ENCODE results near the gene PCARE.

The PCARE gene

DNA sequence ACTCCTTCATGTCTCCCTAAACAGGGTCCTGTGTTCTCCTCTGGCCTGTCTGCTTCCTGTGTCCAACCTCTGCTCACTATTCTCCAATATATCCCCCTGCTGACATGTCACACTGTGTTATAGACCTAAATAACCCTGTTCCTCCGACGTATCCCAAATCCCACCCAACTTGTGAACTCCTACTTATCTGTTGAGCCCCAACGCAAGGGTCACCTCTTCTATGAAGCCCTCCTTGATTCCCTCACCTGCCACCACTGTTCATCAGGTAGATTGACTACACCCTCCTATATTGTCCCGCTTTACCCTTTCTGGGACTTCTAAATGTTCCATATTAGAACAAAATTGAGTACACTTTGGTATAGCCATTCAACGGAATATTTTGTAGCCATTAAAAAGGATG, 42.1 kb downstream of the PCARE start:
- DNase-seq = no peak

DNA sequence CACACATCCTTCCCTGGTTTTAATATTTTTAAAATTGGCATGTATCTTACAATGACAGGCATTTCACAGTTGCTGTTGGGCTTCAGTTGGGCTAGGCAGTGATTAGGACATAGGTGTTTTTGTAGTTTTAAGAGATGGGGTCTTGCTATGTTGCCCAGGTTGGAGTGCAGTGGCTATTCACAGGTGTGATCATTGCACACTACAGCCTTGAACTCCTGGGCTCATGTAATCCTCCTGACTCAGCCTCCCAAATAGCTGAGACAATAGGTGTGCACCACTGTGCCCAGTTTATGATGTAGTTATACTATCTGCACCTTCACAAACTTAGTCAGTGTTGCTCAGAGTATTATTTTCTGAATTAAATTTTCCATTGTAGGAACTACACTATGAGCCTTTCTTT, 43.3 kb downstream of the PCARE start:
- no peak for DNase-seq

DNA sequence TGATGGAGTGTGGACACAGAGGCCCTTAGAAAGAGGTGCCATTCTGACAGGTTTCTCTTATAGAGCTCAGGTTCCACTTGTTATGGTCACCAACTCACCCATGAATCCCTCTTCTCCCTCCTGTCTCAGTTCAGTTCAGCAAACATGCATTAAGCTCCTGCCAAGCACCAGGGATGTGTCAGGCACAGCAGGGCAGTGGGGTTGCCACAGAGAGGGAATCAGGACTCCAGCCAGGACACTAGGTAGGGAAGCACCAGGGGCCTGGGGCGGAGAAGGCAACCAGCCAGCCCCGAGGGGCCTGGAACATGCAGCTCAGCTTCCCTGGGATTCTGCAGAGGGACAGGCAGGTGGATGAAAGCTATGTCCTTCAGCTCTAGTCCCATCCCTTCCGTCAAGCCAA, 48.6 kb downstream of the PCARE start:
- DNase-seq = no peak

DNA sequence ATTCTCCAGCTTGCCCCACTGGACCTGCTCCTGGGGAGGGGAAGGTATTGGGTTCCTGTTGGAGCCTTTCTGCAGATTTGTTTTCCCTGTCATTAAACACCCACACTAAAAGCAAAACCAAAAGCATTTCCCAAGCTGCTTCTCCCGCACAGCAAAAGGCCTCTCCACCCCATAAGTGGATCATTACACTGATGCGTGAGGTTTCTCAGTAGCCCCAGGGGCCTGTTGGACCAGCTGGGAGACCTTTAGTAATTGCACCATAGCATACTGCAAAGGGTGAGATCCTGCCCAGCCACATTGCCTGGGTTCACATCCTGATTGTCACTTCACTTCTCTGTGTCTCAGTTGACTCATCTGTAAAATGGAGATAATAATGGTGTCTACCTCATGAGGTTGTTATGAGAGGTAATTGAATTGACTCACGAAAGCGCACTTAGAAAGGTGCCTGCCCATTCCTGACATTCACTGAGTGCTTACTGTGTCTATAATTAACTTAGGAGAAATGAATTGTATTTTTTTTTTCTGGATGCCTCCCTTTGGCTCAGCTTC, 49.4 kb downstream of the PCARE start:
- no peak for DNase-seq

DNA sequence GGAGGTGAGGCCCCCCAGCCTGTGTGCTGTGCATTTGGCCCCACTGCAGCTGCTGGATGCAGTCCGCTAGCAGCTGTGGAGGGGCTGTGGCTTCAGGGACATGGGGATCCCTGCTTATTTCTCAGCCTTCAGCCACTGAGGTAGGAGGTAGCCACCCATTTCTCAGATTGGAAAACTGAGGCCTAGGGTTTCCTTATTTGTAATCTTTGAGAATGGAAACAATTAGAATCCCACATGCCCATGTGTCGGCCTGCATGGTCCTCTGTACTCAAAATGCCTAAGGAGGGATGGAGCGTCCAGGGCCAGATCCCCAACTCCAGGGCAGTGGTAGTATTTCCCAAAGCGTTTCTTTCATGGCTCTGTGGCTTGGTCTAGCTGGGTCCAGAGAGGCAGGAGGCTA, 51.1 kb downstream of the PCARE start:
- no peak for DNase-seq

DNA sequence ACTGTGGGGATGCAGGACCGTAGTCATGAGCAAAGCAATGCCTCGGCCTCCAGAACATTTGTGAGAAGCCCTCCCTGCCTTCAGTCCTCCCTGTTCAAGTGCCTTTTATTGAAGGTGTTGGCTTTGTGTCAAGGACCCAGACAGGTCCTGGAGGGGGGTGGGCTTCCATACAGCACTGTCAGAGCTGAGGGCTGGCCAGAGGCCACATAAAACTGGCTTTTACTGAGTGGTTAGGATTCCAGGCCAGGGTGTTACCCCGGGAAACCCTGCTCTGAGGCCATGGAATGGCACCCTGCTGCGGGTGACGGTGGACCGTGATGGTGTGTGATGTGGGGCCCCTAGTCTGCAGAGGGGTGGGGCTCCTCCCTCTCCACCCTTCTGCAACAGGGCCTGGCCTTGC, 51.6 kb downstream of the PCARE start:
- DNase-seq = no peak

DNA sequence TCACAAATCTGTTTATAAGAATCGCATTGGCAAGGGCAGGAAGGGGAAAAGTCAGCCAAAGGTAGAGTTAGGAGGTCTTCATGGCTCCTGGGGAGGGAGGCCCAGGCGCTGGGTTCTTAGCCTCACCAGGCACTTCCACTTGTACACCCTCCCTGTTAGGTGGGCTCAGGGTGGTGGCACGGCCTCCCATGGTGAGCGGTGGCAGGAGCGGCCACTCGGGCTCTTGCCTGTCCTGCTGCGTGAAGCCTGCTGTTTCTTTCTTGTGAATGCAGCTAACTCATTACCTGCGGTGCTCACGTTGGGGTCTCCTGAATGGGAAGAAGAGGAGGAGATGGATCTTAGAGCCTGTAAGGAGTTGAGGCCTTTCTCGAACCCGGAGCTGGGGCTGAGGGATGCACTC, 52.4 kb downstream of the PCARE start:
- no peak for DNase-seq

DNA sequence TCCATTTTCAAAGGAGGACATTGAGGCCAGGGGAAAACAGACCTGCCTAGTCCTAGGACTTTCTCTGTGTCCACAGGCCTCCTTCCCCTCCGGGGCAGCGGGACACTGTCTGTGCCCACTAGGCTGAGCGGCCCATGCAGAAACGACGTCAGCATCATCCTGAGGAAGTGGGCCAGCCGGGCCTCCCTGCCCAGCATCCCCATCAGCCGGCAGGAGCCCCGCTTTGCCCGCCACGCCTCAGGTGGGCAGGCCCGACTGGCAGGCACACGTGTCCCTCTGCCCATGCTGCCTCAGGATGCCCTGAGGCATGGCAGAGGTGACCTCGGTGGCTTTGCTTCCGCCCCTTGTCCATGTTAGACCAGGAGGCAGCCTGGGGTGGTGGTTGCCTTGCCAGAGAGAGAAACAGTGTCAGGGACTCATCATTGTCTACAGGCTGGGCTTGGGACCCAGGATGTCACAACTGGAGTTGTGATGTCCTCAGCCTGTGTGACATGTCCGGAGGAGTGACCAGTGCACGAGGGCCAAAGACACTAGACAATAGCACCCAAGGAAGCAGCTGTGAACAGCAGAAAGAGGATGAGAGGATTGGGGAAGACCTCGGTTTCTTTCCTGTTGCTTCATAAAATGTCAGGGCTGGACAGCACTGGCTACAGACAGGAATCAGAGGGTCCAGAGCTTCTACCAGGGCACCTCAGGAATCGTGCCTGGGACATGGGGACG, 56.4 kb downstream of the PCARE start:
- DNase-seq = no peak

DNA sequence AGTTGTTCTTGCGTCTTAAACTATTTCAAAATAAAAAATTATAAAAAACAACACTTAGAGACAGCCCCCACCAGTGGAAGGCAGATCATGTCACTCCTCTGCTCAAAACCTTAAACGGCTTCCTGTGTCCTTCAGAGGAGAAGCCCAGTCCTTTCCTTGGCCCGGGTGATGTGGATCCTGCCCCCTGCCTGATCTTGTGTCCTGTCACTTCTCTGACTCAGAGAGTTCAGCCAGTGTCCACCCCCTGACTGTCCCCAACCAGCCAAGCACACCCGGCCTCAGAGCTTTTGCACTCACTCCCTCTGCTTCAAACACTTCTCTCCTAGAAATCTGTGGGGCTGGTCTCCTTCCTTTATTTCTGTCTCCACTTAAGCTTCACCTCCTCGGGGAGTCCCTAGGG, 57.8 kb downstream of the PCARE start:
- no peak for DNase-seq

DNA sequence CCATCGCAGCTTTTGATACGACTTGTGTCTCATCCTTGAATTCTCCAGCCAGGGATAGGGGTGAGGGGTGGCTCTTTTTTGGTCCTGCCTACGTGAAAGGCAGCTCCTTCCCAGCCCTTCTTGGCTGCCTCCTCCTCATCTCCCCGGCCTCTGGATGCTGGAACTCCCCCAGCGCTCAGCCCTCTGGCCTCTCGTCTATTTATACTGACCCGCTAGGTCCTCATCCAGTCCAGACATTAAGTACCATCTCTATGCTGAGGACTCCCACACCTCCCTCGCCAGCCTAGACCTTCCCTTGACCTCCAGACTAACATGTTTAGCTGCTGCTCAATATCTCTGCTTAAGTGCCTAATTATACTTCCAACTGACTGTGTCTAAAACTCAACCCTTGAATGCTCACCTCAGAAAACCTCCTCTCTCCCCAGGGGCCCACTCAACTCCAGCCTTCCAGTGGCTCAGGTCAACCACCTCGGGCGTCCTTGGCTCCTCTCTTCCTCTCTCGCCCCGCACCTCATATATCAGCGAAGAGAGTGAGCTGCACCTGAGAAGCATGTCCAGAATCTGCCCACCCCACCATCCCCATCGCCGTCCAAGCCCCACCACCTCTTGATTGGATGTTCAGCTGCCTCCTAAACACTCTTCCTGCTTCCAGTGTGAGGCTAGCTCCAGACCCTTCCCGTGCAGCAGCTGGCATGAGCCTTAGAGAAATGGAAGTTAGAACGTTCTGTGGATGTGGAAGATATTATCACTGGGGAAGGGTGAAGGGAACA, 58.4 kb downstream of the PCARE start:
- no peak for DNase-seq

DNA sequence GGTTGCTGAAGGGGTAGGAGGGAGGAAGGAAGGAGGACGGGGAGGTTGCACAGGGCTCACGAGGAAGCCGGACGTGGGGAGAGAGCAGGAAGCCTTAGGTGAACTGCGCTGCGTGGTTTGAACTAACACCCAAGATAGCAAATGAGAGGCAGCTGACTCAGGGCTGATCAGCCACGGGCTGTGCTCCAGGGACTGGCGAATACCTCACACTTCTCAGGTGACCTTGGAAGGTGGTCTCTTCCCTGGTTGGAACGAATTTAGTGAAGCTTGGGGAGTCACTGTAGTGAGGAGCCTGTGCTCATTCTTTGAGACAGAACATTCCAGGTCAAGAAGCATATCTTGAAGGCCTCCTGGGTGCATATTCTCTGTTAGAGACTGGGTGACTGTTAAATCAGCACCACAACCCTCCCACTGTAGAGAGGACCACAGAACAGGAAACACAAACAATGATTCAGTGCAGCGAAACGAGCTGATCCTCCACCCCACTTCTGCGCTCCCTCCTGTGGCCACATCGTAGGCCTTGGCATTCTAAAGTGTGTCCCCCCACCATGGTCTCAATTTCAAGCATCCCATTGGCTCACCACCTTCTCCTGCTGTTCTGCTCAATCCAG, 59.4 kb downstream of the PCARE start:
- no peak for DNase-seq

DNA sequence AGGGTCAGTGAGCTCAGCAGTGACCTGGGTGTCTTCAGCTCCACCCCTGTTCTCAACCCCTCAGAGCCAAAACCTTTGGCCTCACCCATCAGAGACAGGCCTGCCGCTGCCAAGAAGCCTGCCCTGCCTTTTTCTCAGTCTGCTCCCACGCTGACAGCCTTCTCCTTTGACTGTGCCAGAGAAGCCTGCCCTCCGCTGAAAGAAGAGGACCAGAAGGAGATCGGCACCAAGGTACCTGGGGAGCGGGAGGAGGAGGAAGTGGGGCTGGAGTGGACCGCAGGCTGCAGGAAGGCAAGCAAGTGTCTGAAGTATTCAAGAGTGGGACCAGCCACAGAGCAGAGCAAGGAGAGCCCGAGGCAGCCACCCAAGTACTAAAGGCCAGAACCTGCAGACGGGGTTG, 60.0 kb downstream of the PCARE start:
- DNase-seq = no peak

DNA sequence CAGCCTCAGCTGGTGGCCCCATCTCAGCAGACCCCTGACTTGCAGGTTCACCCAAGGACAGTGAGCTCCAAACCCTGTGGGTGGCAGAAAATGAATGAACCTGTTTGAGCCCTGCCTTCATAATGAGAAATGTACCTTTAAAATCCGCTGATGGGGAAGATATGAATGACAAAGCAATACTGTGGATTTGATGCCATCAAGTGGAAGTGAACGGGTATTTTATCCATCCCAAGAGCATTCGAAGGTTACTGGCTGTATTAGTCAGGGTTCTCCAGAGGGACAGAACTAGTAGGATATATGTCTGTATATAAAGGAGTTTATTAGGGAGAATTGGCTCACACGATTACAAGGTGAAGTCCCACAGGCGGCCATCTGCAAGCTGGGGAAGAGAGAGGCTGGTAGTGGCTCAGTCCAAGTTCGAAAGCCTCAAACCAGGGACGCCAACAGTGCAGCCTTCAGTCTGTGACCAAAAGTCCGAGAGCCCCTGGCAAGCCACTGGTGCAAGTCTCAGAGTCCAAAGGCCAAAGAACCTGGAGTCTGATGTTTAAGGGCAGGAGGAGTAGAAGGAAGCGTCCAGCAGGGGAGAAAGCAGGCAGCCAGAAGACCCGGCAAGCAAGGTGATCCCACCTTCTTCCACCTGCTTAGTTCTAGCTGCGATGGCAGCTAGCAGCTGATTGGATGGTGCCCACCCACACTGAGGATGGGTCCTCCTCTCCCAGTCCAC, 61.1 kb downstream of the PCARE start:
- no peak for DNase-seq

DNA sequence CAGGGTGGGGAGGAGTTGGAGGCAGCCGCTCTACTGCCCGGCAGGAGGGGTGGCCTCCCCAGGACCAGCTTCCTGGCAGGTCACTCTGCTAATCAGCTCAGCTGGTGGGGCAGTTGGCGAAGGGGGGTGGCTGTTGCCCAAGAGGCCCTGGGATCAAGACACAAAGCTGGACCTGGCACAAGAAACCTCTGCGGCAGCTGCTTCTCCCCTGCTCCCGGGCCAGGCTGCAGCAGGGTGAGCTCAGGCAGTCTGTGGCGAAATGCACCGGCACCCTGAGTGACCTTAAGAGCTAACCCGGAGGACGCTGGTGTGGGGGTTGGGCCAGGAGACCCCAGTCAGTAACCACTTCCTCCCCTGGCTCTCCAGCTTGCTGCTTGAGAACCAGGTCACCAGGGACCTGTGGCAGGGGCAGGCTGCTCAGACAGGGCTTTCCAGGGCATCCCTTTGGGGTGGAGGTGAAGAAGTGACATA, 62.1 kb downstream of the PCARE start:
- DNase-seq = no peak
